Body of pancreas (tissue), 4 donors: Measurements from ENCODE around the gene SLC35F2.

Source experiments
- CTCF ChIP-seq, 7 experiments: fragments of 450-650 bp in 4 of 7; fragments of 200-600 bp in 3 of 7; sonication (generic) in 3 of 7; IDR thresholded peaks; one replicate each; pipeline ENCODE4 v1.5.1; 2016 to 2019; ENCODE audit warnings: antibody characterized with exemption in 7 of 7
- POLR2A ChIP-seq, 3 donors: fragments of 450-650 bp; IDR thresholded peaks; one replicate each; pipeline ENCODE4 v1.6.1; 2016; ENCODE audit warnings: antibody characterized with exemption in 3 of 3, mild to moderate bottlenecking in 2 of 3

GRCh38 chr11:107776062-107776461 lies 82.5 kb downstream of the SLC35F2 start:
- no peak for TF ChIP-seq CTCF (IDR thresholded peaks at IDR 0.05)
- TF ChIP-seq POLR2A (IDR thresholded peaks at IDR 0.05) = no peak
